ENCODE data around the gene FCHO1. TPM values are rescaled to one million over a fixed set of nuclear protein-coding genes. Genes with fewer than 3 reads are reported as not detected.

Gene FCHO1
- total RNA-seq, 1 donor from 2014 or later = 1.5 TPM

DNA sequence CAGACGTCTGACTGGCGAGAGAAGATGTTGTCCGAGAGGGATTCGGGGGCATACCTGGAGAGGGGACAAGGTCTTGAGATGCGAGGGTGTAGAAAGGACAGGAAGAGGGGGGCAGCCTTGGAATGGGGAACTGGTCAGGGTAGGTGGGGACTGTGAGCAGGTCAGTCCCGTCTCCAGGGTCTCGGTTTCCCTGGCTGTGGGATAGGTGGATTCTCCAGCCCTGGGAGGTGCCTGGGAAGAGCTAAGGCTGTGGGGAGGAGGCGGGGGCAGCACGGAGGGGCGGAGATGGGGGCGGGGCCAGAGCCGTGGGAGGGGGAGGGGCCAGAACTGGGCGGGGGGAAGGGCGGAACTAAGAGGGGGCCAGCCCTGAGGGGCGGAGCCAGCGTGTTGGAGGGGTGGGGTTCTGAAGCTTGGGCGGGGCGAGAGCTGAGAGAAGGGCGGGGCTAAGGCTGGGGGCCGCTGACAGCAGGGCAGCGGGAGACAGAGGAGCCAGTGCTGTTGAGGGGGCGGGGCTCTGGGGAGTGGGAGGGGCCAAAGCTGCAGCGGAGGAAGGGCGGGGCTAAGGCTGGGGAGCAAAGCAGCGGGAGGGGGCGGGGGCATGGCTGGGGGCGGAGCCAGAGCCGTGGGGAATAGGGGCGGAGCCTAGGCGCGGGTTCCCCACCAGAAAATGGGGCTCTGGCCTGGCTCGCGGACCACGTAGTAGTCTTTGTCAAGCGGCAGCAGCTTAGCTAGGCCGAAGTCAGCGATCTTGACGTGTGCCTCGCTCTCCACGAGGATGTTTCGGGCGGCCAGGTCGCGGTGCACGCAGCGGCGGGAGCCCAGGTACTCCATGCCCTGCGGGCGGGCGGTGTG, 79.5 kb downstream of the FCHO1 start:
- Histone ChIP-seq H3K27me3 (ENCODE audit: control insufficient read depth, insufficient read depth, low read length) (peaks cover 11% of the 10 kb centered on the region), H3K36me3 (ENCODE audit: control insufficient read depth, insufficient read depth, low read length) (no peaks in the 10 kb centered on the region), H3K4me3 (ENCODE audit: low read depth, low read length) (peak overlapping the region; percentile 53)
- TF ChIP-seq CTCF (IDR thresholded peaks at IDR 0.05; ENCODE audit: insufficient read depth, low read length, poor library complexity, severe bottlenecking) = no peak
- peak; percentile 53 for DNase-seq (ENCODE audit: low read depth)

DNA sequence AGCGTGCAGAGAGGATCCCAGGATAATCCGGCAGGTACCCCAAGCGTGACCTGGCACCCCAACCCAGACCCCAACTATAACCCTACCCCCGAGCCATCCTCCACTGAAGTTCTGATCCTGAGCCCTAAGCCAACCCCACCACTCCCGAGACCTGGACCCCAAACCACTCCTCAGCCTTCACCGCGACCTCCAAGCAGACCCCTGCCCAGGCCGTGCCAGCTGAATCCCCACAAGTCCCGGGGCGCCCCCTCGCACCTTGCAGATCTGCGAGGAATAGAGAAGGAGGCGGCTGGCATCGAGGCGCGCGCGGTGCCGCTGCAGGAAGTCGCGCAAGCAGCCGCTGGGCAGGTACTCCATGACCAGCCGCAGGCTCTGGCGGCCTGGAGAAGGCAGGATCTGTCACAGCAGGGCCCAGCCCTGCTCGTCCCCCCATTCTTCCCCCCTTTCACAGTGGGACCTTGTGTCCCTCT, 80.2 kb downstream of the FCHO1 start:
- DNase-seq (ENCODE audit: low read depth) = no peak
- TF ChIP-seq CTCF (IDR thresholded peaks at IDR 0.05; ENCODE audit: insufficient read depth, low read length, poor library complexity, severe bottlenecking) = no peak
- Histone ChIP-seq H3K36me3 (ENCODE audit: control insufficient read depth, insufficient read depth, low read length) (no peaks in the 10 kb centered on the region), H3K4me3 (ENCODE audit: low read depth, low read length) (peak overlapping the region; percentile 38), H3K27me3 (ENCODE audit: control insufficient read depth, insufficient read depth, low read length) (peaks cover 13% of the 10 kb centered on the region)

DNA sequence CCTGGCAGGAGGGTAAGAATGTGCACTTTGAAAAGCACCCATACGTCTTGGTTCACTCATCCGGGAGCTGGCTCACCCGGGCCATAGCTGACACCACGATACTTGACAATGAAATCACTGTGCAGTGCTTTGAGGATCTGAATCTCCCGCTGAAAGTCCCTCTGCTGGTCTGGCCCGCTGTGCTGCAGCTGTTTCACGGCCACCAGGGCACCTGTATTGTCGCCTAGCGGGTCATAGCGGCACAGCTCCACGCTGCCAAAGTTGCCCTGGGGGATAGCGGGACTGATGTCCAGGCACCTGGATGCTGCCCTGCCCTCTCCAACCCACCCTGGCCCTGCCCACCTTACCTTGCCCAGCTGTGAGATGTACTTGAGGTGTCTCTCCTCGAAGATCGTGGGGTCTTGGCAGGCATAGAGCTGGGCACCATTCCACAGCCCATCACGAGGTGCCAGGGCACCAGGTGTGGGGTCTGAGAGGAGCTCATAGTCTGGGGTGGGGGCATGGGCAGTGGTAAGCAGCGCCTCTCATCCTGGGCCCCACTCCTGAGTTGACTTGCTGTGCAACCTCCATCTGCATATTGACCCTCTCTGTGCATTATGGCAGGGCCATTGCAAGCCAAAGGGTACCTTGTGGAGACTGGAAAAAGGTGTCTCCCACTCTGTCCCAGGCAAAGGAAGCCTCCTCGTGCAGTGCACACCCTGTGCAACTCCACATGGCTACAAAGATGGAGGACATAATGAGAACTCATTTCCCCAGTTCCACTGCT, 81.3 kb downstream of the FCHO1 start:
- Histone ChIP-seq H3K4me3 (ENCODE audit: low read depth, low read length) (no peak overlapping the region), H3K36me3 (ENCODE audit: control insufficient read depth, insufficient read depth, low read length) (no peaks in the 10 kb centered on the region), H3K27me3 (ENCODE audit: control insufficient read depth, insufficient read depth, low read length) (peaks cover 13% of the 10 kb centered on the region)
- TF ChIP-seq CTCF (IDR thresholded peaks at IDR 0.05; ENCODE audit: insufficient read depth, low read length, poor library complexity, severe bottlenecking) = no peak
- no peak for DNase-seq (ENCODE audit: low read depth)

DNA sequence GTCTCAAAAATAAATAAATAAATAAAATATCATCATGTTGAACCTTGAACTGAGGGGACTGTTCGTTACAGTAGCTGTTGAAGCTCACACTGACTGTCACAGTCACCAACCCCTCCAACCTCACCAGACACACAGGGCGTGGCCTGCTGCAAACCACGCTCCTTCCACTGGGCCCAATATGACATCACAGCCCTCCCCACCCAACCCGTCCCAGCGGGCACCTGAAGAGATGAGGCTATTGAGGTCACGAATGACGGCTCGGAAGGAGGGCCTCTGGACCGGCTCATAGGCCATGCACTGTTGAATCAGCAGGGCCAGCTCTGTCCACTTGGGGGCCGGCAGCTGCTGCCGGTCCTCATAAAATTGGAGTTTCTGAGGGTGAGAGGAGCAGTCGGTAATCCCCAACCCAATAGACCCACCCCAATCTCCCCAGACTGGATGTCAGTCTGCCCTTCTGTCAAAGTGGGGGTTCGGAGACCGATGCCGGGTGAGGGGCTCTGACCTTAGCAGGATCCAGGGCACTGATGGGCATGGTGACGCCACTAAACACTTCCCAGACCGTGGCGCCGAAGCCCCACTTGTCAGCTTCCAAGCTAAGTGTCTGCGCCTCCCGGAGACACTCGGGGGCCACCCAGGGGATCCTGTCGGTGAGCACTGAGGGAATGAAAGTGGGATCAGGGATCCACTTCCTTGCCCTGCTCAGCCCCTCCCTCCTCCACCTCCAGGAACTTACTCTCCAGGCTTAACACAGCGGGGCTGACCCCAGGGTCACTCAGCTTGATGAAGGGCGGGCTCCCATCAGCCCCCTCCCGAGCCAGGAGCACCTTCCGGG, 83.3 kb downstream of the FCHO1 start:
- DNase-seq (ENCODE audit: low read depth) = no peak
- TF ChIP-seq CTCF (IDR thresholded peaks at IDR 0.05; ENCODE audit: insufficient read depth, low read length, poor library complexity, severe bottlenecking) = peak; percentile 9
- peaks cover 17% of the 10 kb centered on the region for H3K27me3 ChIP-seq (ENCODE audit: control insufficient read depth, insufficient read depth, low read length)
- H3K4me3 ChIP-seq (ENCODE audit: low read depth, low read length) = no peak overlapping the region
- no peaks in the 10 kb centered on the region for H3K36me3 ChIP-seq (ENCODE audit: control insufficient read depth, insufficient read depth, low read length)

GRCh38 chr19:17835182-17836006, 84.1 kb downstream of the FCHO1 start:
- TF ChIP-seq CTCF (IDR thresholded peaks at IDR 0.05; ENCODE audit: insufficient read depth, low read length, poor library complexity, severe bottlenecking) = no peak
- H3K4me3 ChIP-seq (ENCODE audit: low read depth, low read length) = no peak overlapping the region
- no peak for DNase-seq (ENCODE audit: low read depth)

More at GRCh38 chr19:17835182-17836006, 84.1 kb downstream of the FCHO1 start:
- Histone ChIP-seq H3K27me3 (ENCODE audit: control insufficient read depth, insufficient read depth, low read length) (peaks cover 17% of the 10 kb centered on the region), H3K36me3 (ENCODE audit: control insufficient read depth, insufficient read depth, low read length) (no peaks in the 10 kb centered on the region)

Data from kidney epithelial cell (primary cell).